Liver (tissue), 9 donors: Measurements from ENCODE around the gene SLC39A12. TPM values are rescaled to one million over a fixed set of nuclear protein-coding genes. Genes with fewer than 3 reads are reported as not detected.

ENCODE experiments used
- DNase-seq: peaks from one replicate; pipeline ENCODE4 v3.0.0-alpha.2; 2017; ENCODE audit warnings: low spot score
- H3K27ac ChIP-seq, 2 donors: one replicate each; pipeline ENCODE4 v1.7.0; 2013; ENCODE audit warnings: inconsistent platforms in 2 of 2, low read length in 2 of 2, control low read depth in 1 of 2, low read depth in 1 of 2, mild to moderate bottlenecking in 1 of 2
- H3K27me3 ChIP-seq, 4 donors: one replicate each; pipeline versions ENCODE4 v1.6.1 to v1.7.0; 2013; ENCODE audit warnings: low read length in 3 of 4, inconsistent platforms in 1 of 4, mild to moderate bottlenecking in 1 of 4, moderate library complexity in 1 of 4; ENCODE audit not compliant: control insufficient read depth in 4 of 4, insufficient read depth in 4 of 4
- H3K36me3 ChIP-seq, 4 donors: one replicate each; pipeline versions ENCODE4 v1.6.1 to v1.7.0; 2013; ENCODE audit warnings: low read length in 3 of 4, mild to moderate bottlenecking in 3 of 4, low read depth in 1 of 4, moderate library complexity in 1 of 4; ENCODE audit not compliant: control insufficient read depth in 4 of 4, insufficient read depth in 3 of 4
- H3K4me1 ChIP-seq, 4 donors: one replicate each; pipeline versions ENCODE4 v1.6.1 to v1.7.0; 2013; ENCODE audit warnings: low read length in 3 of 4, mild to moderate bottlenecking in 3 of 4, moderate library complexity in 1 of 4; ENCODE audit not compliant: control insufficient read depth in 4 of 4, insufficient read depth in 4 of 4
- H3K4me3 ChIP-seq, 3 donors: one replicate each; pipeline versions ENCODE4 v1.6.1 to v1.7.0; 2013; ENCODE audit warnings: low read length in 3 of 3, control low read depth in 1 of 3, low read depth in 1 of 3, mild to moderate bottlenecking in 1 of 3
- H3K9ac ChIP-seq, 2 donors: one replicate each; pipeline ENCODE4 v1.7.0; 2013; ENCODE audit warnings: low read length in 2 of 2, mild to moderate bottlenecking in 2 of 2, moderate library complexity in 2 of 2, control low read depth in 1 of 2, low read depth in 1 of 2
- H3K9me3 ChIP-seq, 4 donors: one replicate each; pipeline versions ENCODE4 v1.6.1 to v1.7.0; 2013; ENCODE audit warnings: low read length in 3 of 4; ENCODE audit not compliant: control insufficient read depth in 4 of 4
- ATF3 ChIP-seq: IDR thresholded peaks from 2 replicates; pipeline ENCODE4 v1.6.1; 2016; ENCODE audit warnings: antibody characterized with exemption
- EGR1 ChIP-seq, 2 donors: IDR thresholded peaks; 2 replicates each; pipeline ENCODE4 v1.6.1; 2016 to 2018; ENCODE audit warnings: antibody characterized with exemption in 2 of 2, low read depth in 2 of 2
- HNF4A ChIP-seq, 2 donors: conservative IDR thresholded peaks; 2 replicates each; pipeline ENCODE4 v1.6.1; 2016; ENCODE audit warnings: antibody characterized with exemption in 2 of 2, mild to moderate bottlenecking in 2 of 2
- HNF4G ChIP-seq: IDR thresholded peaks from 2 replicates; pipeline ENCODE4 v1.6.1; 2016; ENCODE audit warnings: antibody characterized with exemption
- JUND ChIP-seq, 2 donors: IDR thresholded peaks; 2 replicates each; pipeline ENCODE4 v1.6.1; 2016; ENCODE audit warnings: antibody characterized with exemption in 2 of 2
- MAX ChIP-seq: IDR thresholded peaks from 2 replicates; pipeline ENCODE4 v1.6.1; 2016; ENCODE audit warnings: antibody characterized with exemption
- NR2F2 ChIP-seq: IDR thresholded peaks from 2 replicates; pipeline ENCODE4 v1.6.1; 2016; ENCODE audit warnings: antibody characterized with exemption
- RAD21 ChIP-seq, 2 donors: IDR thresholded peaks; 2 replicates each; pipeline ENCODE4 v1.6.1; 2016; ENCODE audit warnings: antibody characterized with exemption in 2 of 2, mild to moderate bottlenecking in 2 of 2
- SP1 ChIP-seq: IDR thresholded peaks from 2 replicates; pipeline ENCODE4 v1.6.1; 2018; ENCODE audit warnings: antibody characterized with exemption, mild to moderate bottlenecking
- TAF1 ChIP-seq: conservative IDR thresholded peaks from 2 replicates; pipeline ENCODE4 v1.6.1; 2016; ENCODE audit warnings: antibody characterized with exemption, mild to moderate bottlenecking
- YY1 ChIP-seq: IDR thresholded peaks from 2 replicates; pipeline ENCODE4 v1.6.1; 2016; ENCODE audit warnings: antibody characterized with exemption, mild to moderate bottlenecking
- WGBS: extraction: QIAGEN DNeasy Blood & Tissue Kit; methylation state at CpG from one replicate; pipeline ENCODE4 v1.1.7; 2013; 5-methylcytosine and 5-hydroxymethylcytosine counted together
- polyA plus RNA-seq, 2 donors: library from polyadenylated mRNA; stranded (reverse) in 1 of 2; unstranded in 1 of 2; fragments of 200-250 nt in 1 of 2; fragments of >200 nt in 1 of 2; fragmentation: Nextera tagmentation in 1 of 2; extraction: Ambion mirVana in 1 of 2; gene quantifications; one replicate each; pipeline versions ENCODE4 v1.2.1 to v1.2.3, GENCODE V29; 2013 to 2015
- total RNA-seq, 2 donors: library from RNA; depleted of rRNA; stranded (reverse); fragments of >200 nt; gene quantifications; one replicate each; pipeline ENCODE4 v1.2.3, GENCODE V29; 2014
- TF ChIP-seq, protein P1 (sequence below): IDR thresholded peaks from 2 replicates; pipeline ENCODE4 v1.6.1; 2016; ENCODE audit warnings: antibody characterized with exemption, mild to moderate bottlenecking
- TF ChIP-seq, protein P2 (sequence below): IDR thresholded peaks from 2 replicates; pipeline ENCODE4 v1.6.1; 2016; ENCODE audit warnings: antibody characterized with exemption
- donor health status: healthy.
- donor health status: healthy.
- donor health status: healthy.
- donor health status: healthy.
- donor health status: healthy.

The SLC39A12 gene
- total and polyA plus RNA-seq, 4 donors = 0.05 to 0.08 TPM; not detected in 2

DNA sequence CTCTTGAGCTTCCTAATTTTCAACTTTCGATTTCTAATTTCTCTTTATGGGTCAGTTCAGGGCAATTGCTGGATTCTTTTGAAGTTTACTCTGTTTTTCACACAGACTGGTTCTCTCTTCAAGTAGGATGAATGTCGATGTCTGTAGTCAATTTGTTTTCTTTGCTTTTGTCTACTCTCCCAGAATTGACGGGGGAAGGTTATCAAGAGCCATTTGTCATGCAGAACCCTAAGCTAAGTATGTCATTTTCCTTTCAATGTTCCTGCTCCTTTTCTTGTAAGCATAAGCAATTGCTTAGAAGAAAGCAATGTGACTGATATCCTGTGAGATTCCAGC, 53.7 kb downstream of the SLC39A12 start:
- Histone ChIP-seq H3K27me3 (no peaks in the 10 kb centered on the region), H3K4me1 (no peaks in the 10 kb centered on the region), H3K36me3 (no peaks in the 10 kb centered on the region), H3K9me3 (no peaks in the 10 kb centered on the region), H3K27ac (no peak overlapping the region), H3K4me3 (no peak overlapping the region), H3K9ac (no peak overlapping the region)
- WGBS = 31% methylated on average over 3 of the region's 3 CpGs
- TF ChIP-seq NR2F2 (peak; percentile 28), JUND (IDR thresholded peaks at IDR 0.05) (no peak)
- no peak for DNase-seq

DNA sequence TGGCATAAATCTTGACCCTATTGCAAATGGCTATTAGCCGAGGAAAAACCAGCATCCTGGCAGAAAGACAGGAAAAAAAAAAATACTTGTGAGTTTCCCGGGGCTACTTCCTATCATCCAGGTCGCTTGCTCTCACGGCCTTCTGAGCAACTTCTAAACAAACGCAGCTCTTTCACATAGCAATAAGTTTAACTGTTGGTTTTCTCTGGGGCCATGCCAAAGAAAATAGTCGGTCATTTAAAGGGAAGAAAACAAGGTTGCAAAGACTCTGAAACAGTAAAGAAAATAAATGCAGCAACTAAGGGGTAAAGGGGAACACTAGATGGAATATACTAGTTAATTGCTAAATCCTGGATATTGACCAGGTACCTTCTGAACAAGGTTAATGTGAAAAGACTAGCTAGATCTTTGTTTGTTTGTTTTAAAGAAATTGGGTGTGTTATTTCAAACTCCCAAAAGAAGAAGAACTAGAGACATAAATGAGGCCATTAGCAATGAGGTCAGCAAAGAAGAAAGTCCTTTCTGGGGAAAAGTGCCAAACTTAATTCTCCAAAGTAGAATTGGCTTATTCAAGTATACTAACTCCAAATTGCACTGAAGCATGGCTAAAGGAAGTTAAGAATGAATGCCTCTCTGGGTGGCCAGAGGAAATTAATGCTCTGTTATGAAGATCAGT, 54.2 kb downstream of the SLC39A12 start:
- WGBS = 29% methylated on average over 6 of the region's 6 CpGs
- no peak overlapping the region for H3K27ac ChIP-seq

DNA sequence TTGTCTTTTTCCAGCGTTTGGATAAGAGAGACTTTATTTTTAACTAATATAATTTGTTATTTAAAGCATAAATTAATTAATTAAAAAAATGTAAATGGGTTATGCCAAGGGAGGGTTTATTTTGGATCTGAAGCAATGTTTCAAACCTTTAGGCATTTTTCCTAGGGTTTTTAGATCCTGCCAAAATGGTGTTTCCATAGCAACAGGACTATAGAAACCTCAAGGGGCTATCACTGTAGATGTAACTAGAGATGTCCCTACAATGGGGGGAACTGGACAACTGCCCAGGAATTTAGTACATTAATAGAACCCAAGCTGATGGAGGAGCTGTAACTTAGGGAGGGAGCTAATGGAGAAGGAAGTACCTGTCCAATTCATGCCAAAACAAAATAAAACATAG, 57.3 kb downstream of the SLC39A12 start:
- H3K27ac ChIP-seq = no peak overlapping the region
- 41% methylated on average over 1 of the region's 1 CpG for WGBS
- no peaks in the 10 kb centered on the region for H3K27me3 ChIP-seq
- H3K9ac ChIP-seq = no peak overlapping the region
- no peak overlapping the region for H3K4me3 ChIP-seq
- H3K36me3 ChIP-seq = no peaks in the 10 kb centered on the region
- H3K9me3 ChIP-seq = no peaks in the 10 kb centered on the region
- TF ChIP-seq MAX = no peak
- TF ChIP-seq EGR1 (IDR thresholded peaks at IDR 0.05; ENCODE audit: low read depth in 2 of 2) = no peak
- TF ChIP-seq, protein P1, sequence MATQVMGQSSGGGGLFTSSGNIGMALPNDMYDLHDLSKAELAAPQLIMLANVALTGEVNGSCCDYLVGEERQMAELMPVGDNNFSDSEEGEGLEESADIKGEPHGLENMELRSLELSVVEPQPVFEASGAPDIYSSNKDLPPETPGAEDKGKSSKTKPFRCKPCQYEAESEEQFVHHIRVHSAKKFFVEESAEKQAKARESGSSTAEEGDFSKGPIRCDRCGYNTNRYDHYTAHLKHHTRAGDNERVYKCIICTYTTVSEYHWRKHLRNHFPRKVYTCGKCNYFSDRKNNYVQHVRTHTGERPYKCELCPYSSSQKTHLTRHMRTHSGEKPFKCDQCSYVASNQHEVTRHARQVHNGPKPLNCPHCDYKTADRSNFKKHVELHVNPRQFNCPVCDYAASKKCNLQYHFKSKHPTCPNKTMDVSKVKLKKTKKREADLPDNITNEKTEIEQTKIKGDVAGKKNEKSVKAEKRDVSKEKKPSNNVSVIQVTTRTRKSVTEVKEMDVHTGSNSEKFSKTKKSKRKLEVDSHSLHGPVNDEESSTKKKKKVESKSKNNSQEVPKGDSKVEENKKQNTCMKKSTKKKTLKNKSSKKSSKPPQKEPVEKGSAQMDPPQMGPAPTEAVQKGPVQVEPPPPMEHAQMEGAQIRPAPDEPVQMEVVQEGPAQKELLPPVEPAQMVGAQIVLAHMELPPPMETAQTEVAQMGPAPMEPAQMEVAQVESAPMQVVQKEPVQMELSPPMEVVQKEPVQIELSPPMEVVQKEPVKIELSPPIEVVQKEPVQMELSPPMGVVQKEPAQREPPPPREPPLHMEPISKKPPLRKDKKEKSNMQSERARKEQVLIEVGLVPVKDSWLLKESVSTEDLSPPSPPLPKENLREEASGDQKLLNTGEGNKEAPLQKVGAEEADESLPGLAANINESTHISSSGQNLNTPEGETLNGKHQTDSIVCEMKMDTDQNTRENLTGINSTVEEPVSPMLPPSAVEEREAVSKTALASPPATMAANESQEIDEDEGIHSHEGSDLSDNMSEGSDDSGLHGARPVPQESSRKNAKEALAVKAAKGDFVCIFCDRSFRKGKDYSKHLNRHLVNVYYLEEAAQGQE = no peak
- DNase-seq = no peak
- H3K4me1 ChIP-seq = no peaks in the 10 kb centered on the region

More for the DNA sequence above, 54.2 kb downstream of the SLC39A12 start:
- TF ChIP-seq HNF4A (conservative IDR thresholded peaks at IDR 0.05) = no peak
- peak; percentile 10 for TF ChIP-seq NR2F2
- Histone ChIP-seq H3K36me3 (no peaks in the 10 kb centered on the region), H3K27me3 (no peaks in the 10 kb centered on the region), H3K9me3 (no peaks in the 10 kb centered on the region), H3K4me1 (no peaks in the 10 kb centered on the region), H3K9ac (no peak overlapping the region), H3K4me3 (no peak overlapping the region)
- DNase-seq = no peak

- no peak overlapping the region for H3K4me3 ChIP-seq
- WGBS = 39% methylated on average over 2 of the region's 2 CpGs
- H3K36me3 ChIP-seq = no peaks in the 10 kb centered on the region
- no peak overlapping the region for H3K27ac ChIP-seq
- H3K9me3 ChIP-seq = no peaks in the 10 kb centered on the region
- no peak for DNase-seq
- no peaks in the 10 kb centered on the region for H3K4me1 ChIP-seq
- H3K9ac ChIP-seq = no peak overlapping the region
- no peaks in the 10 kb centered on the region for H3K27me3 ChIP-seq
- TF ChIP-seq SP1 (no peak), RAD21 (IDR thresholded peaks at IDR 0.05) (no peak), HNF4G (no peak), YY1 (no peak), JUND (IDR thresholded peaks at IDR 0.05) (no peak), ATF3 (no peak), EGR1 (IDR thresholded peaks at IDR 0.05; ENCODE audit: low read depth in 2 of 2) (no peak), MAX (no peak), TAF1 (no peak)
- TF ChIP-seq, protein P1 = no peak
- TF ChIP-seq, protein P2, sequence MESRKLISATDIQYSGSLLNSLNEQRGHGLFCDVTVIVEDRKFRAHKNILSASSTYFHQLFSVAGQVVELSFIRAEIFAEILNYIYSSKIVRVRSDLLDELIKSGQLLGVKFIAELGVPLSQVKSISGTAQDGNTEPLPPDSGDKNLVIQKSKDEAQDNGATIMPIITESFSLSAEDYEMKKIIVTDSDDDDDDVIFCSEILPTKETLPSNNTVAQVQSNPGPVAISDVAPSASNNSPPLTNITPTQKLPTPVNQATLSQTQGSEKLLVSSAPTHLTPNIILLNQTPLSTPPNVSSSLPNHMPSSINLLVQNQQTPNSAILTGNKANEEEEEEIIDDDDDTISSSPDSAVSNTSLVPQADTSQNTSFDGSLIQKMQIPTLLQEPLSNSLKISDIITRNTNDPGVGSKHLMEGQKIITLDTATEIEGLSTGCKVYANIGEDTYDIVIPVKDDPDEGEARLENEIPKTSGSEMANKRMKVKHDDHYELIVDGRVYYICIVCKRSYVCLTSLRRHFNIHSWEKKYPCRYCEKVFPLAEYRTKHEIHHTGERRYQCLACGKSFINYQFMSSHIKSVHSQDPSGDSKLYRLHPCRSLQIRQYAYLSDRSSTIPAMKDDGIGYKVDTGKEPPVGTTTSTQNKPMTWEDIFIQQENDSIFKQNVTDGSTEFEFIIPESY = no peak
Observed at GRCh38 chr10:18010050-18010449, 58.3 kb downstream of the SLC39A12 start.
